Astrocyte of the spinal cord (primary cell): Measurements from ENCODE around the gene LRRK1.

Experiments used
- DNase-seq: peaks from one replicate; pipeline ENCODE4 v3.0.0; 2011; ENCODE audit warnings: low read depth, low spot score
- H3K4me3 ChIP-seq: 2 replicates; pipeline ENCODE4 v1.5.1; 2011; ENCODE audit warnings: low read depth, mild to moderate bottlenecking, low read length, moderate library complexity
- in situ Hi-C: cut with HindIII; loops from 2 replicates; pipeline ENCODE4 v1.10.0; 2017; ENCODE audit warnings: low sequenced_read_pairs
- TF ChIP-seq, protein P1 (sequence below): IDR thresholded peaks from 2 replicates; pipeline ENCODE4 v1.5.1; 2012; ENCODE audit warnings: low read depth, mild to moderate bottlenecking, low read length, inconsistent platforms

The LRRK1 gene

DNA sequence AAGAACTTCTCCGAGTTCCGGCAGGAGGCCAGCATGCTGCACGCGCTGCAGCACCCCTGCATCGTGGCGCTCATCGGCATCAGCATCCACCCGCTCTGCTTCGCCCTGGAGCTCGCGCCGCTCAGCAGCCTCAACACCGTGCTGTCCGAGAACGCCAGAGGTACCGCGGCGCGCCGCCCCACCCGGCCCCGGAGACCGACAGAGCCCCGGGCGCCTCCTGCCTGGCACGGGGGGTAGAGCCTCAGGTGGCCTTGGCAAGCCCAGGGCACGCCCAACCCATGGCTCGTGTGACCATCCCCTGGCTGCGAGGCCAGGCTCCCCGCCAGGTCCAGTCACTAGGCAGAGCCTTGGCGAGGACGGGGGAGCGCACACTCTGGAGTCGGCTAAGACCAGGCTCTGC is 134.1 kb downstream of the LRRK1 start:
- TF ChIP-seq, protein P1, sequence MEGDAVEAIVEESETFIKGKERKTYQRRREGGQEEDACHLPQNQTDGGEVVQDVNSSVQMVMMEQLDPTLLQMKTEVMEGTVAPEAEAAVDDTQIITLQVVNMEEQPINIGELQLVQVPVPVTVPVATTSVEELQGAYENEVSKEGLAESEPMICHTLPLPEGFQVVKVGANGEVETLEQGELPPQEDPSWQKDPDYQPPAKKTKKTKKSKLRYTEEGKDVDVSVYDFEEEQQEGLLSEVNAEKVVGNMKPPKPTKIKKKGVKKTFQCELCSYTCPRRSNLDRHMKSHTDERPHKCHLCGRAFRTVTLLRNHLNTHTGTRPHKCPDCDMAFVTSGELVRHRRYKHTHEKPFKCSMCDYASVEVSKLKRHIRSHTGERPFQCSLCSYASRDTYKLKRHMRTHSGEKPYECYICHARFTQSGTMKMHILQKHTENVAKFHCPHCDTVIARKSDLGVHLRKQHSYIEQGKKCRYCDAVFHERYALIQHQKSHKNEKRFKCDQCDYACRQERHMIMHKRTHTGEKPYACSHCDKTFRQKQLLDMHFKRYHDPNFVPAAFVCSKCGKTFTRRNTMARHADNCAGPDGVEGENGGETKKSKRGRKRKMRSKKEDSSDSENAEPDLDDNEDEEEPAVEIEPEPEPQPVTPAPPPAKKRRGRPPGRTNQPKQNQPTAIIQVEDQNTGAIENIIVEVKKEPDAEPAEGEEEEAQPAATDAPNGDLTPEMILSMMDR, result no peak
- H3K4me3 ChIP-seq, result no peak overlapping the region
- in situ Hi-C loops, result no loop called here
- no peak for DNase-seq

DNA sequence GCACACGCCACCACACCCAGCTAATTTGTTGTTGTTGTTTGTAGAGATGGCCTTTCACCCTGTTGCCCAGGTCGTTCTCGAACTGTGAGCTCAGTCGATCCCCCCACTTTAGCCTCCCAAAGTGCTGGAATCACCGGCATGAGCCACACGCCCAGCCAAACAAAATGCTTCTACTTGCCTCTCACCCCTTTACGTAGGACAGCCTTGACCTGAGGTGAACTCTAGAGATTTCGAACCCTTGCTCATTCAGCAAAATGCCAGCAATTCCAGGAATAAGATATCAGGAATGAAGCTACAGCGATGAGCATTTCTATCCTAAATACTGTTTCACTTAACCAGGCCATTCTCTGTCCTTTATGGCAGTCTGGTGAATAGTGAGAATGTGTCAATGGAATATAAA is 135.0 kb downstream of the LRRK1 start:
- in situ Hi-C loops, result no loop called here
- TF ChIP-seq, protein P1, result no peak

DNA sequence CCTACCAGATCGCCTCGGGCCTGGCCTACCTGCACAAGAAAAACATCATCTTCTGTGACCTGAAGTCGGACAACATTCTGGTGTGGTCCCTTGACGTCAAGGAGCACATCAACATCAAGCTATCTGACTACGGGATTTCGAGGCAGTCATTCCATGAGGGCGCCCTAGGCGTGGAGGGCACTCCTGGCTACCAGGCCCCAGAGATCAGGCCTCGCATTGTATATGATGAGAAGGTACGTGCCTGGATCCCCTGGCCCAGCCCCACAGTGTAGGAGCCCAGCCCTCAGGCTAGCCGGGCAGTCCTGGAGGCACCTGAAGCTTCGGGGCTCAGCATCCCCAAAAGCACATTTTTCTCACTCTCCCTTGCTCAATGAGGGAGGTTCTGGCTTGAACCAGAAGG is 135.8 kb downstream of the LRRK1 start:
- TF ChIP-seq, protein P1, result no peak
- in situ Hi-C loops, result no loop called here
- no peak for DNase-seq
- no peak overlapping the region for H3K4me3 ChIP-seq

More for the DNA sequence above, 135.0 kb downstream of the LRRK1 start:
- H3K4me3 ChIP-seq, result no peak overlapping the region
- no peak for DNase-seq

DNA sequence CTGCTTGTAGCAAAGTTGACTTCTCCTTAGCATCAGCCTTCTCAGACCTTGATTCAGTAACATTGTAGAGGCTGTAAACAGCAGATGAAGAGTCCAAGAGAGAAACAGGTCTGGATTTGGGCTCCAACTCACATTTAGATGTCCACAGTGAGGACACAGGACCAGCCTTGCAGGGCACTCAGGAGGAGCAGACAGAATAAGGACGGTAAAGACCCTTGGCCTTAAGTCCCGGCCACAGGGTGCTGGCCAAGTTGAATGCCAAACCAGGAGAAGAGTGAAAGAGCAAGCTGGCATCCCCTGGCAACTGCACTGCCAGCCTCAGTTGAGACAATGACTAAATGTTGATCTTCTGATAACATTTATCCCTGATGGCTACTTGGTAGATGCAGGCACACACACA is 136.3 kb downstream of the LRRK1 start:
- DNase-seq, result no peak
- in situ Hi-C loops, result no loop called here
- TF ChIP-seq, protein P1, result no peak
- H3K4me3 ChIP-seq, result no peak overlapping the region

DNA sequence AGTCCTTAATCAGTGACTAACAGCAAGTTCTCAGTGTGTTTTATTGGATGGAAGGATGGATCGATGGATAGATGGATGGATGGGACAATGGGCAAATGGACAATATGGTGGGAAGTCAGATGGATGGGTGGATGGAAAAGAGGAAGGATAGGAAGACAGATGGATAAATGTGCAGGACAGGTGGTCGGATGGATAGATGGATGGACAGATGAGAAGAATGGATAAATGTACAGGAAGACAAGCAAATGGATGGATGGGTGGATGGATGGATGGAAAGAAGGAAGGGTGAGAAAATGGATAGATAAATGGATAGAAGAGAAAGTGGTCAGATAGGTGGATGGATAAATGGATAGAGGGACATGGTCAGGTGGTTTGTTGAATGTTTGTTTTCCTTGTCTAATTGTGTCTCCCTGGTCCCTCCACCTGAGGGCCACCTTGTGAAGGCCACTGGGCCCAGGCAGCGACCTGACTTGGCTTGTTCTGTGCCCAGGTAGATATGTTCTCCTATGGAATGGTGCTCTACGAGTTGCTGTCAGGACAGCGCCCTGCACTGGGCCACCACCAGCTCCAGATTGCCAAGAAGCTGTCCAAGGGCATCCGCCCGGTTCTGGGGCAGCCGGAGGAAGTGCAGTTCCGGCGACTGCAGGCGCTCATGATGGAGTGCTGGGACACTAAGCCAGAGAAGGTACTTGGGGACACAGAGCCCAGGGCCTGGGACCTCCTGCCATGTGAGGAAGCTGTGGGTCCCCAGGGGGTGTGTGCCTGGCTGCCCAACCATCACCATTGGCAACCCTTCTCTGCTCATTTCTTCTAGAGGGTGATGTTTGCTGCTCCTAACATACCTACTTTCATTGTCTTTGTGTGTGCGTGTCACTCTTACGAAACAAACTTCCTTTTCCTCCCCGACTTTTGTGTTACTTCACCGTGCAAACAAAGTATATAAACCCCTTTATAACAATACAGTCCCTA is 137.5 kb downstream of the LRRK1 start:
- in situ Hi-C loops, result no loop called here
- H3K4me3 ChIP-seq, result no peak overlapping the region
- DNase-seq, result no peak
- TF ChIP-seq, protein P1, result no peak

DNA sequence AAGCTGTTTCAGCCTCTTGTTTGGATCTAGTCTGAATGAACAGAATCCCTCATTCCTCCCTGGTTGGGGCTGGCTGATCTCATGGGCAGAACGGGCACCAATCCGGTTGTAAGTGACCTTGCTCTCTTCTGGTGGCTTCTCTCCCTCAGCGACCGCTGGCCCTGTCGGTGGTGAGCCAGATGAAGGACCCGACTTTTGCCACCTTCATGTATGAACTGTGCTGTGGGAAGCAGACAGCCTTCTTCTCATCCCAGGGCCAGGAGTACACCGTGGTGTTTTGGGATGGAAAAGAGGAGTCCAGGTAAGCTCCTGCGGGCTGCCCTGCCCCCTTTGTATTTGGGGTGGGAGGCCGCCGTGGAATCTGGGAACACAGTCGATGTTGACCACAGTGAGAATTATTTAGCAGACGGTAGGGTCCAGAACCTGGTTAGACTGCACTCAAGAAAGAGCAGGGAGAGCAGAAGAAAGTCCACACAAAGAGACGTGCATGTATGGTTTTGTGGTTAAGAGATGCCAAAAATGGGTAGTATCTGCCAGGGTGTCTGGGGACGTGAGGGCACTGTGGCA is 138.8 kb downstream of the LRRK1 start:
- DNase-seq, result no peak
- TF ChIP-seq, protein P1, result no peak
- in situ Hi-C loops, result no loop called here
- H3K4me3 ChIP-seq, result no peak overlapping the region
